ENCODE measurements around the gene CMTR1. TPM values are rescaled to one million over a fixed set of nuclear protein-coding genes. Genes with fewer than 3 reads are reported as not detected.
A peak's percentile ranks its signal among the peaks of the same experiment; 100 is the strongest.

The CMTR1 gene
- total and polyA plus RNA-seq, 5 donors, result 24.3 to 46.9 (median 36.7) TPM

DNA sequence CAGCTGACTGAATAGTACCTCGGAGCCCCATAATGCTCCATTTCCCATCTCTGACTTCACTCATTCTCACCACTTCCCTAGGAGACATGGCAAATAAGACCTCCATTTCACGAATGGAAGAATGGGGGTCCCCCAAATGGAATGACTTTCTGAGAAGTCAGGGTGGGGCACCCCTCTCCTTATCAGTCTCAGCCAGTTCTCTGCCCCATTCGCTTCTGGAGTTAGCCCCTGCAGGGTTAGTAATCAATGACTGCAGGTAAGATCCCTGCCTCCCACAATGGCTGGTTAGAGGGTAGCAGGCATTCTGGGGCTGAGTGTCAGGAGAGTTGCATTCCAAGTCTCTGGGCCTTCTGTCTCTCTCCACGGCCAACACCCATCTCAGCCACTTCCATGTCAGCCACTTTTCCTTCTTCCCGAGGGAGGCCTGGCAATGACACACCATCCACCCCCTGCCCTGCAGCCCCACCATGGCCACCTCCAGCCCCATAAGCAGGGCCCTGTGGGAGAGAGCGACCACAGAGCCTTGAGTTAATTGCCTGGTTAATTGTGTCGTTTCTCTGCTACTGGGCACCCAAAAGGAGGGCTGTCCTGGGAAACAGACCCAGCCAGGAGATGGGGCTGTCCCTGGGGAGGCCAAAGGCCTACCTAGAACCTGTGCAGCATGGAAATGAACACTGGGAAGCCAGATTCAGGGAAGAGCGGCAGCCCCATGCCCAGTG is 53.3 kb downstream of the CMTR1 start:
- ATAC-seq, result no peak
- H3K4me1 ChIP-seq (ENCODE audit: control insufficient read depth, insufficient read depth, low read length), result peaks cover 11% of the 10 kb centered on the region
- no peak overlapping the region for H3K4me3 ChIP-seq (ENCODE audit: low read length)
- H3K9me3 ChIP-seq (ENCODE audit: control insufficient read depth, low read length), result no peaks in the 10 kb centered on the region
- 85% methylated on average over 8 of the region's 8 CpGs for WGBS
- H3K27me3 ChIP-seq (ENCODE audit: control insufficient read depth, insufficient read depth), result no peaks in the 10 kb centered on the region
- H3K27ac ChIP-seq (ENCODE audit: low read length), result no peak overlapping the region
- intact Hi-C loops (cut with DNase I), result loop anchor here in 2 of 4 donors (5.0 to 10.0 kb wide), 2 partner anchors 79 to 206 kb away; no protein-coding TSS in a partner anchor
- DNase-seq, result no peak

DNA sequence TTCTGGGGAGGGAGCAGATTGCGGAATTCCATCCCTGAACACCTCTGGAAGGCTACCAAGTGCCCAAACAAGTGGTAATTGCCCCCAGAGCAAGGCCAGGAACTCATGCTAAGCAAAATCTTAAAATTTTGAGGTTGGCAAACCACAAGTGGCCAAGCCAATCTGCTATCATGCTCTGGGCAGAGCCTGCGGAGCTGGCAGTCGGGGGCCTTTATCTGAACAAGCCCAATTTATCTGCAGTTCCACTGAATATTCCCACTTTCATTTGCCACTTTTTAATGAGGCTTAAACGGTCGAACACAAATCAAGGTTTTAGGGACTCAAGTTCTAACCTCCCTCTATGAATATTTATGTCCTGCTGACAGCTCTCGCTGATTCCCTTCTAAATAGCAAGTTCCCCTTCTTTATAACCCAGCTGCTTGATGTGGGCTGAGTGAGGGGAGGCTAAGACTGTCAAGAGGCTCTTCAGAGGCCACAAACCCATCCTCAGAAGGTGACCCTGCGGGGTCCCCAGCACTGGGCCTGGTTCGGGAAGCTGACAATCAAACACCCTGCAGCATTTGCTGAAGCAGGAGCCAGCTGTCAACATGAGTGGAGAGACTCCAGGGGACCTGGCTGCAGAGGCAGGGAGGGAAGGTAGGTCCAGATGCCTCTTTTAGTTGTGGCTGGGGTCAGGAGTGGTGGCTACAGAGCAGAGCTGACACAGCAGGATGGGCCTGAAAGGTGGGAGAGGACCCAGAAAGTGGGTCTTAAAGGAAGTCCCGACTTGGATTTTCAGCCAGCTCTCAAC is 54.8 kb downstream of the CMTR1 start:
- intact Hi-C loops (cut with DNase I), result loop anchor here in 2 of 4 donors (5.0 to 10.0 kb wide), 2 partner anchors 77 to 205 kb away; no protein-coding TSS in a partner anchor
- ATAC-seq (no peak), DNase-seq (no peak)
- WGBS, result 65% methylated on average over 9 of the region's 9 CpGs
- Histone ChIP-seq H3K4me3 (ENCODE audit: low read length) (no peak overlapping the region), H3K4me1 (ENCODE audit: control insufficient read depth, insufficient read depth, low read length) (peaks cover 13% of the 10 kb centered on the region), H3K9me3 (ENCODE audit: control insufficient read depth, low read length) (no peaks in the 10 kb centered on the region), H3K27ac (ENCODE audit: low read length) (no peak overlapping the region), H3K27me3 (ENCODE audit: control insufficient read depth, insufficient read depth) (no peaks in the 10 kb centered on the region)

DNA sequence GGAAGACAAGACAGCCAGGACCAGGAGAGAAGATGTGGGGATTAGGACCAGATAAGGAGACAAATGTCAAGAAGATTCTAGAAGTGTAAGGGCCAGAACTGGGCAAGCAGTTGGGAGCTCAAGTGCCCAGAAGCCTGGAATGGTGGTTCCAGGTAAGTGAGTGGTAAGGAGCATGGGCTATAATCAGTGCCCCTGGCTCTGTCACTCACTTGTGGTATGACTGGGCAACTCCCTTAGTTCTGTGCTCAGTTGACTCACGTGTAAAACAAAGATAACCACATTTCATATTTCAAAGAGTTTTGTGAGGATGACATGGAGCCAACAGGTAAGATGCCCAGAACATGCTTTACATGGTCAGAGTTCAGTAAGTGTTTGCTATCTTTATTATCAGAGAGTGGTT is 55.5 kb downstream of the CMTR1 start:
- no peak overlapping the region for H3K27ac ChIP-seq (ENCODE audit: low read length)
- intact Hi-C loops (cut with DNase I), result loop anchor here in 2 of 4 donors (5.0 to 10.0 kb wide), 2 partner anchors 76 to 204 kb away; no protein-coding TSS in a partner anchor
- no peak for DNase-seq
- no peak overlapping the region for H3K4me3 ChIP-seq (ENCODE audit: low read length)
- no peaks in the 10 kb centered on the region for H3K9me3 ChIP-seq (ENCODE audit: control insufficient read depth, low read length)
- no peak for ATAC-seq
- WGBS, result 66% methylated on average over 1 of the region's 1 CpG
- H3K4me1 ChIP-seq (ENCODE audit: control insufficient read depth, insufficient read depth, low read length), result peaks cover 13% of the 10 kb centered on the region
- H3K27me3 ChIP-seq (ENCODE audit: control insufficient read depth, insufficient read depth), result no peaks in the 10 kb centered on the region

DNA sequence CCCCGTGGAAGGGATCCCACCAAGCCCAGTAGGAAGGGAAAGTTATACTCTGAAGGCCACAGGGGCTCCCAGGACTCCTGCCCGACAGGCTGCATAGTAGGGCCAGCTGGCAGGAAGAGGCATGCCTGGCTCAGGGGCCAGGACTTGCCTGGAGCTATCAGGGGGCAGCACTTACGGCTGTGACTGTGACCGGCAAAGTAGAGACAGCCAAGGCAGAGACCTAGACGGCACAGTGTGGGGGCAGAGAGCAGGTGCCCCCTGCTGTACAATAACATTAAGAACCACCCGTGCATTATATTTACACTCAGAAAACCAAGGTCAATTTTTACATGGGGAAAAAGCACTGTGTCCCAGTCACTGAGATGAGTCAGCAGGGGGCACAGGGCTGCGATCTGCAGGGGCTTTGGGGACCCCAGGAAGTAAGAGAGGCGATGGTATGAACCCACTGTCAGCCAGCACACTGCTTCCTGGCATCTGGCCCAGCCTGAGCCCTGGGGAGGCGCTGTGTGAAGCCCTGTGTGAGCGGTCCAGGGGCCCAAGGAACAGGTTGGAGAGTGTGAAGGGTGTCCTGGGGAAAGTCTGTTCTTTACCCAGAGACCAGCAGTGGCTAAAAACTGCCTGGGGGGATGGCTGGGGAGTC is 56.8 kb downstream of the CMTR1 start:
- ATAC-seq (peak; percentile 40), DNase-seq (peak; percentile 37 to 73 (median 72))
- no peaks in the 10 kb centered on the region for H3K27me3 ChIP-seq (ENCODE audit: control insufficient read depth, insufficient read depth)
- intact Hi-C loops (cut with DNase I), result loop anchor here in 2 of 4 donors (5.0 to 10.0 kb wide), 2 partner anchors 75 to 202 kb away; no protein-coding TSS in a partner anchor
- H3K27ac ChIP-seq (ENCODE audit: low read length), result no peak overlapping the region
- WGBS, result 28% methylated on average over 10 of the region's 10 CpGs
- no peaks in the 10 kb centered on the region for H3K9me3 ChIP-seq (ENCODE audit: control insufficient read depth, low read length)
- no peak overlapping the region for H3K4me3 ChIP-seq (ENCODE audit: low read length)
- H3K4me1 ChIP-seq (ENCODE audit: control insufficient read depth, insufficient read depth, low read length), result peaks cover 13% of the 10 kb centered on the region

DNA sequence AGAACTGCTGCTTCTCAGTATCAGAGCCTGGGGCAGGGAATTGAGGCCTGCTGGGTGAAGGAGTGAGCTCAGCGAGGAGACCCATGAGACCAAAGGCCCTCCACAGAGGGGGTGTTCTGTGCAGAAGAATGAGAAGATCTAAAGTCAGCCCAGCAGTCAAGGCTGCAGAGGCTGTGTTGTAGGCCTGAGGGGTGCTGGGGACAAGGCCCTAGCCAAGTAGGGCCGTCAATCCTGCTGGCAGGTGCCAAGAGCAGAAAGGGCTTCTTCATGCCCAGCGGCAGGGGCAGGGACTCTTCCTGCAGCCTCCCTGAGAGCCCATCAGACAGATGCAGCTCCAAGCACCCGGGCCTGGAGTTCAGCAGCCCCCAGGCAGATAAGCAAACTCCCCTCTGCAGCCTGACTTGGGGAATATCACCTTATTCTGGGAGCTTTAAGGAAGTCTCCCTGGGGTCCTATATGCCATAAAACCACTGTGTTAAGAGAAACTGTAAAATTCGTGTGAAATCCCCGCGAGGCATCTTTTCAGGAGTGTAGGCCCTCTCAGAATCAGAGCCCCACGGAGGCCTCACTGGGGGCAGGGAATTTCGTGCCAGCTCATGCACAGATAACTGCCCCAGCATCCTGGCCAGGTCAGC is 57.6 kb downstream of the CMTR1 start:
- ATAC-seq (peak in 1 of 2 donors; percentile 19), DNase-seq (no peak)
- no peaks in the 10 kb centered on the region for H3K27me3 ChIP-seq (ENCODE audit: control insufficient read depth, insufficient read depth)
- H3K9me3 ChIP-seq (ENCODE audit: control insufficient read depth, low read length), result no peaks in the 10 kb centered on the region
- H3K4me3 ChIP-seq (ENCODE audit: low read length), result no peak overlapping the region
- intact Hi-C loops (cut with DNase I), result no loop called here
- H3K27ac ChIP-seq (ENCODE audit: low read length), result no peak overlapping the region
- WGBS, result 63% methylated on average over 9 of the region's 9 CpGs
- peaks cover 13% of the 10 kb centered on the region for H3K4me1 ChIP-seq (ENCODE audit: control insufficient read depth, insufficient read depth, low read length)

DNA sequence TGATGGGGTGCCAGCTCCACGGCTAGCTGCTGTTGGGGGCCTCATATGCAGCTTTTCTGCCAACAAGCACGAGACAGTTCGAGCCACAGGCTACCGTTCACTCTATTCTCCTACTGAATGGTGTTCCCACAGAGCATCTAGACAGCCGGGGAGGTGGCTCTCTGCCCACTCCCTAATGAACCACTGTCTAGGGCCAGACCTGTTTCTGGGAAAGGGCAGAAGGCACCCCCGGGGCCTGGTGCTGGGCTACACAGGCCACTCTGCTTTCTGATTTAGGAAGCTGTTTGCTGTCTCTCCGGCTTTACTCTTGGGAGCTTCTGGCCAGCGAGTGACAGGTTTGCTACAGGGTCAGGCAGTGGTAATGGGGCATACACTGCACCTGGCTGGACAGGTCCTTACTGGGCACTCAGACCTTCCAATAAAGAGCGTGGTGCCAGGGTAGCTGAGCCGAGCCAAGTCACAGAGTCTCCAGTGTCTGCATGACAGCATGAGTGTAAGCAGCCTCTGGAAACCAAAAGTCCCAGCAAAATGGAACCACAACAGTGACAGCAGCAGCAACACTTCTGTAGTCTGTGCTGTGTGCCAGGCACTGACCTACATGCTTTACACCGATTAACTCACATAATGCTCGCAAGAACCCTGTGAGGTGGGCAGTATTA is 58.3 kb downstream of the CMTR1 start:
- WGBS, result 55% methylated on average over 12 of the region's 12 CpGs
- Histone ChIP-seq H3K27me3 (ENCODE audit: control insufficient read depth, insufficient read depth) (no peaks in the 10 kb centered on the region), H3K4me1 (ENCODE audit: control insufficient read depth, insufficient read depth, low read length) (peaks cover 13% of the 10 kb centered on the region), H3K27ac (ENCODE audit: low read length) (no peak overlapping the region), H3K4me3 (ENCODE audit: low read length) (no peak overlapping the region), H3K9me3 (ENCODE audit: control insufficient read depth, low read length) (no peaks in the 10 kb centered on the region)
- DNase-seq (peak in 1 of 3 donors; percentile 62), ATAC-seq (peak; percentile 24 to 28)
- intact Hi-C loops (cut with DNase I), result no loop called here

DNA sequence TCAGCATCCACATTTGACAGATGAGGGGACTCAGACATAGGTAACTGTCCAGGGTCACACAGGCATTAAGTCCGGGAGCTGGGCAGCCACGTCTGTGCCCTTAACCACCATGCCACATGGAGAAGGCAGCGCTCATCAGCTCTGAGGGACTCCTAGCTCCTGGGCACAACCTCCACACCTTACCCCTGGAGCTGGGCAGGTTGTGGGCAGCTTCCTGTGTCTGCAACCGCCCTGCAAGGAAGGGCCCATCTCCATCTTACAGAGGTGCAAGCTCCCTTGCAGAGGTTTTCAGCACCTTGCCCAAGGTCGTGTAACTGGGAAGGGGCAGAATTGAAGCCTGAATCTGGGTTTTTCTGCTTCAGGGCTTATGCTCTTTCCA is 58.8 kb downstream of the CMTR1 start:
- no peak for ATAC-seq
- H3K27ac ChIP-seq (ENCODE audit: low read length), result no peak overlapping the region
- no peak overlapping the region for H3K4me3 ChIP-seq (ENCODE audit: low read length)
- H3K27me3 ChIP-seq (ENCODE audit: control insufficient read depth, insufficient read depth), result no peaks in the 10 kb centered on the region
- H3K4me1 ChIP-seq (ENCODE audit: control insufficient read depth, insufficient read depth, low read length), result peaks cover 13% of the 10 kb centered on the region
- no peaks in the 10 kb centered on the region for H3K9me3 ChIP-seq (ENCODE audit: control insufficient read depth, low read length)
- 73% methylated on average over 5 of the region's 5 CpGs for WGBS
- intact Hi-C loops (cut with DNase I), result no loop called here
- DNase-seq, result no peak

DNA sequence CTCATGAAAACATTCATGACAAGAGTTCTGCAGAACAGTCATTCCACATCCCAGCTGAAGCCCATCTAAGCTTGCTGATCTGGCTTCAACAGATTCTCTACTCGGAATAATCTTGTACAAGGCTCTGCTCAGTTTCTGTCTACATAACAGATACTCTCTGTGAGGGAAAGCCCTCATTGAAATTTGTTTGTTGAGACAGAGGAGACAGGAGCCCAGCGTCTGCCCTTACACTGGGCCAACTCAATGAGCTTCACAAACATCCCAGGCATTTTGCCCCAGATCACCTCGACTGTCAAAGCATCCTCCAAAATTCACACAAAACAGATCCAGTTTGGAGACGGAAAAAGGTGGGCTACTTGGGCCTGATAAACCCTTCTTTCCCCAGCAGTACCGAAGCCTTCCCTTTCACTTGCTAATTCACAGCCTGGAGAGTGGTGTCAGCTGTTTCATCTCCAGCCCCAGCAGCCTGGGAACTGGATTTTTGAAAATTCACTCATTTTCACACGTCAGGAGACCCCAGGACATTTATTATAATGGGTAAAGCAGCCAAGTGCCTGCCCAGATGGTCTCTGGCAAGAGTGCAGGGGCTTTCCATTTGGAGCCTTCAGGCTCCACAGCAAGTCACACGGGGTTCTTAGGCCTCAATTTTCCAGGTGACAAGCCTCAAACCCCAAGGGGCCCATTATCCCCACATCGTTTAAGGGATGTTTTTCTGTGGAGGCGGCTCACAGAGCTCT is 59.4 kb downstream of the CMTR1 start:
- no peak overlapping the region for H3K4me3 ChIP-seq (ENCODE audit: low read length)
- intact Hi-C loops (cut with DNase I), result no loop called here
- H3K27ac ChIP-seq (ENCODE audit: low read length), result no peak overlapping the region
- peaks cover 13% of the 10 kb centered on the region for H3K4me1 ChIP-seq (ENCODE audit: control insufficient read depth, insufficient read depth, low read length)
- H3K9me3 ChIP-seq (ENCODE audit: control insufficient read depth, low read length), result no peaks in the 10 kb centered on the region
- 53% methylated on average over 9 of the region's 9 CpGs for WGBS
- no peak for DNase-seq
- no peaks in the 10 kb centered on the region for H3K27me3 ChIP-seq (ENCODE audit: control insufficient read depth, insufficient read depth)
- no peak for ATAC-seq

DNA sequence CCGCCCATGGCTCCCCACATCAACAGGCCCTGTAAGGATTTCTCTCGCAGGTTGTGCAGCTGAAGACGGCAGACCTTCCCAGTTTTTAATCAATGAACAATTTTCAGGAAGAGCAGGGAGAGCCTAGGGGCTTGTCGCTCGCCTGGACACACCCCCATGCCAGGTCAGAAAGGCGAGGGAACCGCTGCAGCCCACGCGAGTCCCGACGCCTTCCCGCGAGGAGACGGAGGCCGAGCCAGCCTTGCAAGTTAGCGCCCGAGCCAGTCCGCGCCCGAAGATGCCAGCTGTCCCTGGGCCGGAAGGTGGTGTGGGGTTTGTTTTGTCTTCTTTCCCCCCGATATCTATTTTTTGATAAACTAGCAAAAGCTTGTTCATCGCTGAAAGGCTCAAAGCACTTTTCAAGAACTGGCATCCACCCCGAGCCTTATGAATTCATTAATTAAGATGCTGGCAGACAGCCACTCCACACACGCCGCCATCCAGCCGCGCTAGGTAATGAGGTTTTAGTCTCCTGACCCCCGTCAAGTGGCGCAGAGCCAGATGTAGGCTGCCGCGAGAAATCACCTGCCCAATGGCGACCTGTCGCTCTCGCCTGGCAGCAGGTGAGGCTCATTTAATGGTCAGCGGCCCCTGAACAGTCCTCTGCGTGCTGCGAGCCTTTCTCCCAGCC is 60.1 kb downstream of the CMTR1 start:
- H3K27ac ChIP-seq (ENCODE audit: low read length), result no peak overlapping the region
- WGBS, result 74% methylated on average over 38 of the region's 38 CpGs
- ATAC-seq, result no peak
- intact Hi-C loops (cut with DNase I), result no loop called here
- no peaks in the 10 kb centered on the region for H3K9me3 ChIP-seq (ENCODE audit: control insufficient read depth, low read length)
- H3K4me1 ChIP-seq (ENCODE audit: control insufficient read depth, insufficient read depth, low read length), result peaks cover 13% of the 10 kb centered on the region
- DNase-seq, result no peak
- H3K4me3 ChIP-seq (ENCODE audit: low read length), result no peak overlapping the region
- H3K27me3 ChIP-seq (ENCODE audit: control insufficient read depth, insufficient read depth), result no peaks in the 10 kb centered on the region

Measured in right cardiac atrium (tissue), 5 donors.